NCI-H82 treated with DMSO at 0.1 percent for 48 hours (cell line): ENCODE results near the gene AASS.
A peak's percentile ranks its signal among the peaks of the same experiment; 100 is the strongest.

Source experiments
- DNase-seq: peaks from one replicate; lab custom pipeline; 2025; ENCODE audit not compliant: unreplicated experiment; lab: John Stamatoyannopoulos, UW

AASS gene

DNA sequence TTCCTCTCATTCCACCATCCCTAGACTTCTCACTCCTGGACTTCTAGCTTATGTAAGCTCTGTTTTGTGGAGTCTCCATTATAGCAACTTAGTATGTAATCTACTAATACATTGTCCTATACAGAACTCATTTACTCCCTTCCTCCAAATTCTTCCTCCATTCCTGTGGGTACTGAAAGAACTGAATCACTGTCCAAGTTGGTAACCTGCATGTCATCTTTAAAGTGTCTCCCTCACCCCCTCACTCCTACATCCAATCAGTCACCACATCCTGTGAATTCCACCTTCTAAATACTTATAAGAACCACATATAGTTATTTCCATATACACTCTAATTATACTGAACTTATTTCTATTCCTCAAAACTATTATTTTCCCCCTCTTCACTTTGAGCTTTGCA lies 20.3 kb downstream of the AASS start:
- no peak for DNase-seq

DNA sequence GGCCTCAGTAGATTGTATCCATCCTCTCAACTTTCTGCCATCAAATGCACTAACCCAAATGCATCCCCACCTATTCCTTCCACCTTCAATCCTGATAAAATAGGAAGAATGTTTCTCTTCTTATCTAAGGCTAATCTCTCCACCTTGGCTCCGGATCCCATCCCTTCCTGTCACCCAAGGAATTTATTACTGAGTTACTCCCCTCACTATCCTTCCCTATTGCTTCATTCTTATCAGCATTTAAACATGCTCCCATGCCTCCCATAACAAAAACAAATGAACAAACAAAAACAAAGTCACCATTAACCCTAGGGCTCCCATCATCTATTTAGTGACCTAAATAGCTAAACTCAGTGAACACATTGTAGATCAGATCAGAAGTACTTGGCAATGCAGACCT lies 25.3 kb downstream of the AASS start:
- DNase-seq = no peak

DNA sequence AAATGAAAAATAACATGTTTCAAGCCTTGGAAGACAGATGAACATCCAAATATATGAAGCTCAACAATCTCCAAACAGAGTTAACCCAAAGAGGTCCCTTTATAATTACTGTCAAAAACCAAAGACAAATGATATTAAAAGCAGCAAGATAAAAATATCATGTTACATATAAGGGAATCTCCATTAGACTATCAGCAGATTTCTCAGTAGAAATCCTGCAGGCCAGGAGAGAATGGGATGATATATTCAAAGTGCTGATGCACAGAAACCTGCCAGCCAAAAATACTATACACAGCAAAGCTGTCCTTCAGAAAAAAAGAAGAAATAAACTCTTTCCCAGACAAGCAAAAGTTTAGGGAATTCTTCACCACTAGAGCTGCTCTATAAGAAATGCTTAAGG lies 41.0 kb downstream of the AASS start:
- no peak for DNase-seq

DNA sequence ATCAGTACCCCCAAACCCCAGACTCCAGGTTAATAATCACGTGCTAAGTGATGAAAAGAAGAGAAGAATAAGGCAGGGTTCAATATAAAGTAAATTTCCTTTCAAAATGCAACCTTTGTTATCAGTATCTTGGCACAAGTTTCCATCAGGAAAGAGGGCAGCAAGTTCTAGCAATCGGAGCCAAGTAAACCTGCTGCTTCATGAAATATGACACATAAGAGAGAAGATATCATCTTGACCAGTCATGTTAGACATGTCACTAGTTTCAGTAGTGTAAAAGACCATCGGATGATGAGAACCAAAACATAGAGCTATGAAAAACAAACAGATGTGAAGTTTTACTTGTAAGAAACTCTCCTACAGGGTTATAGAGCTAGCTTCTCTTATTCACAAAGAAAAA lies 44.0 kb downstream of the AASS start:
- DNase-seq = no peak

DNA sequence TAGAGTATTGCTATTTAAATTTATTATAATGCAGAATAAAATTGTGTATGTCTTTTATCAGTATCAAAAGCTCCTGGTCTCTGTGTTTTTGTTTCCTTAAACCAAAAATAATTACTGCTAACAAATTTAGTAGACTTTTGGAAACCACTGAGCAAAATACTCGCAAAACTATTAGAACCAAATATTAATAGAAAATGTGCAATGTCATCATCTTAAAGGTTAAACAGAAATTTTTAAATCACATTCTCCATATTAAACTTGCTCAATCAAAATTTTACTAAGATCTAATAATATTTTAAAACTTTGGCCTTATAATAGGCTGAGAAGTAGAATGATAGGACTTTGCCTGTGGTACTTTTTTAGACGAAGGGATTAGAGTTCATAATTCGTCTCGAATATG lies 48.4 kb downstream of the AASS start:
- DNase-seq = no peak

DNA sequence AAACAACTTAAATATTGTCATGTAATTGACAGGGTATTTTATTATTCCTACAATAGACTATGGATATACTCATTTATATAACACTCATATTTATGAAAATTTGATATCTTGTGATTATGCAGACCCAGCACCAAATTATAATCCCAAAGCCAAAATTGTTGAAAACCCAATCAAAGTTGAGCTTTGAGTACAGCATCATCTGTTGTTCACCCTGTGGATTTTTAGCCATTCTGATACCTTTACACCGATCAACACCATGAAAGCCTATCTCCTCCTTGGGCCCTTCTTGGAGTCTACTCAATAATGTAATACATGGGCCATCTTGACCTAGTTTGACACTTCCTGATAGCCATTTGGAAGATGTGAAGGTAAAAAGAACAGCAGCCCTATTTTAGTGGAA lies 49.5 kb downstream of the AASS start:
- no peak for DNase-seq

DNA sequence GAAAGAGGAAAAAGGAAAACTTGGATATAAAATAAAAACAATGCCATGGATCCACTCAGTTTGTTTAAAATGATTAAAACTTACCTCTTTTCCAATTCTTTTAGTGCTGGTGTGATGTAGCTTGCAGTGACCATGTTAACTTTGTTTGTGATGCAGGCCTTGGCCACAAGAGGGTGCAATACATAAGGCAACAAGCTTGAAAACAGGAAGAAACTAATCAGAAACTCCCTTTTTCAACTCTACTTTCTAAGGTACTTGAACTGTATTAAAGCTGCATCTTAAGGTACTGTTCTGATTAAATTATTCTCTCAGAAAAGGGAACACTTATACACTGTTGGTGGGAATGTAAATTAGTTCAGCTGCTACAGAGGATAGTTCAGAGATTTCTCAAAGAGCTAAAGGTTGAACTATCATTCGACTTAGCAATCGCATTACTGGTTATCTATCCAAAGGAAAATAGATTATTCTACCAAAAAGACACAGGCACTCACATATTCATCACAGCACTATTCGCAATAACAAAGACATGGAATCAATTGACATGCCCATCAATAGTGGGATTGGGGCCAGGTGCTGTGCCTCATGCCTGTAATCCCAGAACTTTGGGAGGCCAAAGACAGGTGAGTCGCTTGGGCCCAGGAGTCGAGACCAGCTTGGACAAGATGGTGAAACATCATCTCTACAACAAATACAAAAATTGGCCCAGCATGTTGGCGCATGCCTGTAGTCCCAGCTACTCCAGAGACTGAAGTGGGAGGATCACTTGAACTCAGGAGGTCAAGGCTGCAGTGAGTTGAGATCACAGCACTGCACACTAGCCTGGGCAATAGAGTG lies 50.9 kb downstream of the AASS start:
- peak; percentile 31 for DNase-seq

DNA sequence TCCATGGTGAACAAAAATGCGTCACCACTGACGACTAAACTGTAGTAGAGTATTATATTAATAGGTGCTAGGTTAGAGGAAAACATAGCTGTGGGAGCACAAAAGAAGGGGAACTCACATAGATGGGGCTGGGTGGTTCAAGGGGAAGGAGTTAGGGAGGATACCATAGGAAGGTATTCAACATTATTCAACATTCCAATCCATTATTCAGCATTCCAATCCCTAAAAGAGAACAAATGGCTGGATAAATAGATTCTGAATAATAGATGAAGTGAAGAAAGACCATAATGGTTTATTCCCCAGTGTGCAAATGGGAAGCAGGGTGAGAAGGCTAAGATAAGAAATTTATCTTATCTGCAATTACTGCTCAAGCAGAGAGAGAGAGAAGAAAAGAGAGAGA lies 61.4 kb downstream of the AASS start:
- no peak for DNase-seq

DNA sequence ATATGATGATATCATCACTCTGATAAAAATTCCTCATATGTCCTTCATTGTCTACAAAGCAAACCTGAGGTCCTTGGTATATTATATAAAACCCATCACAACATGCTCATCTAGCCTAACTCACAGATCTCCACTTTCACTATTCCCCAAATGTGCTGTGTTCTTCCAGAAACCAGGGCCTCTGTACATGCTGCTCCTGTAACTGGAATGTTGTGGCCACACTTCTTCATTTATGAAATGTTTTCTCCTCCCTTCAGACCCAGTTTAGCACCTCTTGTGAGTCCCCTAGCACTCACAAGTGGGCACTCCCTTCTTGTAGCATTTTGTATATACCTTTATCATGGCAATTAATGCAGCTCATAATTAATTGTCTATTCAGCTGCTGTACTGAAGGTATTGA lies 61.9 kb downstream of the AASS start:
- DNase-seq = no peak

DNA sequence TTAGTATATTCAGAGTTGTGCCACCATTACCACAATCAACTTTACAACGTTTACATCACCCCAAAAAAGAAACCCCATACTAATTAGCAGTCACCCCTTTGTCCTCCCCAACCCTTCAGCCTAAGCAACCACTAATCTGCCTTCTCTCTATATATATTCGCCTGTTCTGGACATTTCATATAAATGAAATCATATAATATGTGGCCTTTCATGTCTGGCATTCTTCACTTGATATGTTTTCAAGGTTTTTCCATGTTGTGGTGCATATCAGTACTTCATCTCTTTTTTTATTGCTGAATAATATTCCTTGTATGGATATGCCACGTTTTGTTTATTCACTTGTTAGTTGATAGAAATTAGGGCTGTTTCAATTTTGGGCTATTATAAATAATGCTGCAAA lies 70.4 kb downstream of the AASS start:
- no peak for DNase-seq

DNA sequence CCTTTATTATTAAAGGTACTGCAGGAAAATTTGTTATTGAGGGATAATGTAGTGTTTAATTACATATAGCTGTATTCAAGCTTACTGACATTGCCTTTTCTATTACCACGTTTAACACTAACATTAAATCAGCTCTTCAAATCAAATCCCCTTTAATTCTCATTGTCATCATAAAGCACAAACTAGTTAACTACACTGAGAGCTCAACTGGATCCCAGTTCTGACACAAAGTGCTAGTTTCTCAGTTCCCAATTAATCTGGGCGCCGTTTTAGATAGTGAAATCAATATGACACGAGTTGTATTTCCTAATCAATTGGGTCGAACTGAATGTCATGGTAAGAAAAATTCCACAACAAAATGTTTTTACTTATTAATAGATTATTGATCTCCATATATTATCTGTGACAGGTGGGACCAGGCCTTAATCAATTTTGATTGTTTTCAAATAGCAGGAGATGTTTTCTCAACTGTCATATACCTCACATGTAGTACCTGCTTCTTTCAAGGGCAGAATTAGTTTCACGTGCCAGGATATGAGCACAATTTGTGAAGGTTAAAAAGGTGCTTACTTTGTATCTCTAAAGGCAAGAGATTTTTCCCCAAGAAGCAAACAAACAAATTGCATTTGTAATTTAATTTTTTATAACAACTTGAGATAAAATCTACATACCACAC lies 71.0 kb downstream of the AASS start:
- DNase-seq = no peak

DNA sequence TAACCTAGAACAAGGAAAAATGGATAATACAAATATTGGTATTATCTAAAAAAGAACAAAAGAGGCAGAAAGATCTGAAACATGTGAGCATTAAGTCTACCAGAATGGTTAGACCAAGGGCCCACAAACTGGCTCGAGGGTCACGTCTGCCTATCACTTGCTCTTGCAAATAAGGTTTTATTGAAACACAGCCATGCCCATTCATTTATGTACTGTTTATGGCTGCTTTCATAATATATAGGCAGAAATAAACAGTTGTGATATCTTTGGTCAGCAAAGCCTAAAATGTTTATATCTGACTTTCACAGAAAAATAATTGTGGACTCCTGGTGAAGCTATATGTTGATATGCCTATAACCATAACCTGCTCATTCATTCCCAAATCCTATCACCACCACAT lies 71.8 kb downstream of the AASS start:
- no peak for DNase-seq

DNA sequence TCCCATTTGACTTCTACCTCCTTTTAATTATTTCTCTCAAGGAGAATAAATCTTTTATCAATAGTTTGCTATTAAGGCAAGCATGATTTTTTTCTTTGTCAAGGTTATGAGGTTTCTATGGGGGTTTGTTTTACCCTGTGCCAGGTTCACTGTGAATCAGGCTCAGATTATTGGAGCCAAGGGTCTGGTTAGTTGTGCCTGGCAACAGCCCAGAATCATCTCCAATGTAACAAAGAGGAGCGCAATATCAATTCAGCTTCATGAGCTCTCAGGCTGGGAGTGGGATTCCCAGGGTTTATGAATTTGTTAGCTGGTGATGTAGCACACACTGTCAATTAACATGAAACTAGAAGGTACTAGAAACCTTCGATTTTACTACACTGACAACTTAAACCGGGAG lies 73.2 kb downstream of the AASS start:
- DNase-seq = no peak

DNA sequence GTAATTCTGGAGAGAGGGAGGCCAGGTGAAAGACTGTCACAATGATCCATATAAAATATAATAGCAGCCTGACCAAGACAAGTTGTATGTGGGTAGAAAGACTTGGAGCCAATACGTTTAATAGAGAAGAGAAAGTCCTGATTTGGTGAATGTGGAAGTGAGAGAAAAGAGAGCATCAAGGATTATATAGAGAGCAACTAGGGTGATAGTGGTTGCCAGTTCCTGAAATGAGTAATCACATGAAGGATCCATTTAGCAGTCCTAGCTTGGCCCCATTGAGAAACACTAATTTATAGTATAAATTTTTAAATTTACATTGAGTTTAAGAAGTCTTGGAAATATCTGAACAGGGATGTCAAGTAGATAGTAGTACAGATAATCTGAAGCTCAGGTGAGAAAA lies 74.0 kb downstream of the AASS start:
- DNase-seq = no peak

DNA sequence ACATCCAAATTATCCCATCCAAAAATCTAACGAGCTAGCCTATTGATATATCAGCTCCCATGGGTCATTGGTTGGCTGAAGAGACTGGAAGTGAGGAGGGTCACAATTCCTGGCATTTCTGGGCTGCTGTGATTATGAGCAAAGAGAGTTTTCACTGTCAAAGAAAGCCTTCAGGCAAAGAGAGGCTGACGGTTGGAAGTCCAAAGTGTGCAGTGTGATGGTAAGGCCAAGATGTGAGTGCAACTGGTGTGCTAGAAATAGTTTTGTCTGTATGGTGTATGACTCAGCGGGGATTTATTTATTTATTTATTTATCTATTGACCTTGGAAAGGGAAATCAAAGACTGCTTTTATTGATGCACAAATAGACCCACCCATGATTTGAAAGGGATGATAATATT lies 75.0 kb downstream of the AASS start:
- DNase-seq = no peak

DNA sequence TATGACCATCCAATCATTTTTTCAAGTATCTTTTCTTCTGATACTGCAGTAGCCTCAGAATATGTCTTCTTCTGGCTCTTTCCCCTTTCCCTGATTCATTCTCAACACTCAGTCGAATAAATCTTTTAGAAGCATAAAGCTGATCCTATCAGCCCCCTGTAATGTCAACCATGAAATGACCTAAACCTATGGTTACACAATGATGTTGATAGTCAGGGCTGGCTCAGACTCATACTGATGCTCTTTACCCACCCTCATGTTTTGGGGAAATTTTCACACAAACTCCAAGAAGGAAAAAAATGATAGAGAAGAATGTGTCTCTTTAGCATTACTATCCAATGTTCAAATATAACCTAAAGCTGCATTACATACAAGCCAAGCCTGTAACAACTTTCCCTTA lies 76.0 kb downstream of the AASS start:
- no peak for DNase-seq

DNA sequence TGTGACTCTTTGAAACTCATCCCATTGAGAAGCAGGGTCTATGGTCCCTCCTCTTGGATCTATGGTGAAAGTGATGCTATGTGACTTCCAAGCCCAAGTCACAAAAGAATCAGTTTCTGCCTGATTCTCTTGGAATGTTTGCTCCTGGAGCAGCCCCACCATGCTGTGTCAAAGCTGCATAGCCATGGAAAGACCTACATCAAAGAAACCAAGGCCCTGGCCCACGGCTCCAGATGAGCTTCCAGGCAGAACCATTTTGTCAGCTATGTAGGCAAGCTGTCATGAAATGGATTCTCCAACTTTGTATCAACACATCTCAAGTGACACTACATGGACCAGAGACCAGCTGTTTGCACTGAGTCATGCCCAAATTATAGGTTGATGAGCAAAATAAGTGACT lies 77.0 kb downstream of the AASS start:
- DNase-seq = no peak

DNA sequence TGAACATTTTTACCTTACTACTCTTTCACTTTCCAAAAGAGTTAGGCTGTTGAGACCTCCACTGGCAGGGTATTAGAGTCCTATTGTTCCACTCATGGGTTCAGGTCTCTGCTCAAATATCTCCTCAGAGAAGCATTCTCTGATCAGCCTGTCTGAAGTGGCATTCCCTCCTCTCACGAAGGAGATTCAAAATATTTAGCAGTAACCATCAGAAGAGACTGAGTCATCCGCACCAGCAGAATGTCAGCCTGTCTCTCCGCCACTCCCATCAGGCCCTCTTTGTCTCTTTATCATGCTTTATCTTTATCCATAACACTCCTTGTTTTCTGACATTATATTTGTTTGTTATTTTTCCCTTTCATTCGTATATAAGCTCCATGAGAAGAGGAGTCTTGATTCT lies 79.1 kb downstream of the AASS start:
- DNase-seq = no peak

DNA sequence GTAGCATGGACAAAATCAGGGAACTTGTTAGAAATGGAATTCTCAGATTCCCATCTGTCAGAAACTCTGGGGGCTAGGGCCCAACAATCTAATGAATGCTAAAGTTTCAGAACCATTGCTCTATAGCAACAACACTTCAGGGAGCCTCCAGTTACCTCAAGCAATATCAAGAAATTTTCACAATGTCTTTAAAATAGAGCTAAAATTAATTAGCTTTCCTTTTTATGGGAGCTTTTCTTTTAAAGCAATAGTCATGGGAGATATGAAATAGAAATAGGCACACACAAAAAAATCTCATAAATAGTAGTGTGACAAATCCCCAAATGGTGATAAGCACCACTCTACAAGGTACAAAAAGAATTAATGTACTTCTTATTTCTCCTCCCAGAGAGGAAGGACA lies 80.9 kb downstream of the AASS start:
- DNase-seq = no peak

DNA sequence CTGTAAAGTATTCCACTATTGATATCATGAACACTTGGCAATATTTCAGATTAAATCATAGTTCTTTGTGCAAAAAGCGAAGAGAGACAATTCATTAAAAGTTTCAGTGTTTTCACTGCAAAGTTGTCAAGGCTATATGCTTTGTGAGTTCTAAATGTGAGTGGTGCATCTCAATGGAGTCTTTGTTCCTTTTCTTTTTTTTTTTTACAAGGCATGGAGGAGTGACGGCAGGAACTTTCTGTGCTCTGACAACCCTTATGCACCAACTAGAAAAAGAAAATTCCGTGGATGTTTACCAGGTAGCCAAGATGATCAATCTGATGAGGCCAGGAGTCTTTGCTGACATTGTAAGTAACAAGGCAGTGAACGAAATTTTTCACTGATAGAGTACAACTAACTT lies 84.5 kb downstream of the AASS start:
- no peak for DNase-seq

DNA sequence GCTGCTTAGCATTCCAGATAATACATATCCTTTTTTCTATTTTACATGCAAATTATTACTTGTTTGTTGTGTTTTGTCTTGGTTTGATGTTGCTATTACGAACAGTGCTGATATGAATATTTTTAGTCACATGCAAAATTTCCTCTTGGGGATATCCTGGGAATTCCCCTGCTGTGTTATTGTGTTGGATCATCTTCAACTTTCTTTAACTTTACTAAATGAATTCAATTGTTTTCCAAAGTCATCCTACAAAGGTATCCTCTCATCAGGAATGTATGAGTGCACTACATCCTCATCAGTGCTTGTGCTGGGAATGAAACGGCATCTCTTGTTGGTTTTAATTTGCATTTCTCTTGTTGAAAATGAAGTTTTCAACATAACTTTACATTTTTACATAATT lies 87.1 kb downstream of the AASS start:
- DNase-seq = no peak

DNA sequence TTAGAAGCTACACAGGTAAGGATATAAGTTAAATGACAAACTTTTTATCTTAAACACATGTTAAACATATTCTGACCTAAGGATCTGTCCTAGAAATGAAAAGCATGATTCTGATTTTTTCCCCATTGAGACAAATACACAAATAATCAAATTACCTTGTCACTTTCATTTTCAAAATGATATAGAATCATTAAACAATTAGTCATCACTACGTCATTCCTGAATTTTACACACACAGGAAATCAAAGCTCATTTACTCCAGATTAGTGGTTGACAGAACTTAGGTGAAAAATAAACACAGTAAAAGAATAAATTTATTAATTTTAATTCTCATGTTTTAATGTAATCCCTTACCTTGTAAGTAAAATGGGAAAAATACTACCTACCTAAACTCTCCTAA lies 89.0 kb downstream of the AASS start:
- DNase-seq = no peak

DNA sequence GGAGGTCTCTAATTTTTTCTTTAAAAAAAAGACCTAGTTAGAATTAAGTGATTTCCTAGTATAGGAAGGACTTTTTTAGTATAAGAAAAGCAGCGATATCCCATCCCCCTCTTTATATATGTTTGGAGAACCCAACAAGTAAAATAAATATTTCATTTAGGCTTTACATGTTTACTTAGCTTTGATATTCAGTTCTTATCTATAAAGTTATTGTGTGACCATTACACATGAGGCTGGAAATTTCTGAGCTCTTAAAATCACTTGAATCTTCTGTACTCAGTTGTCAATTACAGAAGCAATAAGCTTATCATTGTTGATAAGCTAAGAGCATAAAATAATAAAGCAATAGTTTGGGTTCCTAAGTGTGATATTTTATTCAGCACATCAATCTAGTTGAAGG lies 89.7 kb downstream of the AASS start:
- DNase-seq = no peak
